ENCODE measurements around the gene CDC14A. TPM values are rescaled to one million over a fixed set of nuclear protein-coding genes. Genes with fewer than 3 reads are reported as not detected.

The CDC14A gene
- total RNA-seq, 4 donors from 2014 or later, result 8.6 to 20.1 (median 11.0) TPM

- Histone ChIP-seq H3K27ac (no peak overlapping the region), H3K9me3 (no peaks in the 10 kb centered on the region), H3K4me1 (no peaks in the 10 kb centered on the region), H3K4me3 (no peak overlapping the region), H3K36me3 (peaks cover 0 to 11% of the 10 kb centered on the region in 2 donors), H3K27me3 (no peaks in the 10 kb centered on the region)
- WGBS, 2 donors (ENCODE audit: low coverage in 1 of 2), result 70 to 88% methylated on average over 2 of the region's 2 CpGs
- TF ChIP-seq POLR2AphosphoS5 (IDR thresholded peaks at IDR 0.05) (no peak), EP300 (IDR thresholded peaks at IDR 0.05) (no peak), POLR2A (IDR thresholded peaks at IDR 0.05) (no peak), CTCF (IDR thresholded peaks at IDR 0.05) (no peak)
- no peak for ATAC-seq
These were observed 133.6 kb downstream of the CDC14A start for GRCh38 chr1:100485855-100486258.

- WGBS, 2 donors (ENCODE audit: low coverage in 1 of 2), result 86 to 91% methylated on average over 4 of the region's 4 CpGs
- no peak overlapping the region for H3K27ac ChIP-seq
- TF ChIP-seq POLR2A (IDR thresholded peaks at IDR 0.05) (no peak), POLR2AphosphoS5 (IDR thresholded peaks at IDR 0.05) (no peak), EP300 (IDR thresholded peaks at IDR 0.05) (no peak), CTCF (IDR thresholded peaks at IDR 0.05) (no peak)
- H3K4me1 ChIP-seq, result no peaks in the 10 kb centered on the region
- H3K27me3 ChIP-seq, result no peaks in the 10 kb centered on the region
- no peak for ATAC-seq
- H3K4me3 ChIP-seq, result no peak overlapping the region
- peaks cover 0 to 40% of the 10 kb centered on the region in 2 donors for H3K36me3 ChIP-seq
- no peaks in the 10 kb centered on the region for H3K9me3 ChIP-seq
These were observed 142.2 kb downstream of the CDC14A start for GRCh38 chr1:100494393-100495084.

GRCh38 chr1:100496896-100497295 lies 144.6 kb downstream of the CDC14A start:
- ATAC-seq, result no peak
- 86 to 100% methylated on average over 2 of the region's 2 CpGs for WGBS, 2 donors (ENCODE audit: low coverage in 1 of 2)
- TF ChIP-seq EP300 (IDR thresholded peaks at IDR 0.05) (no peak), POLR2AphosphoS5 (IDR thresholded peaks at IDR 0.05) (no peak), CTCF (IDR thresholded peaks at IDR 0.05) (no peak), POLR2A (IDR thresholded peaks at IDR 0.05) (no peak)
- Histone ChIP-seq H3K27me3 (no peaks in the 10 kb centered on the region), H3K36me3 (peaks cover 0 to 52% of the 10 kb centered on the region in 2 donors), H3K27ac (no peak overlapping the region), H3K4me1 (no peaks in the 10 kb centered on the region), H3K9me3 (no peaks in the 10 kb centered on the region), H3K4me3 (no peak overlapping the region)

GRCh38 chr1:100497796-100498195 lies 145.5 kb downstream of the CDC14A start:
- TF ChIP-seq CTCF (IDR thresholded peaks at IDR 0.05) (no peak), EP300 (IDR thresholded peaks at IDR 0.05) (no peak), POLR2A (IDR thresholded peaks at IDR 0.05) (no peak)
- Histone ChIP-seq H3K9me3 (no peaks in the 10 kb centered on the region), H3K27me3 (no peaks in the 10 kb centered on the region), H3K36me3 (peaks cover 0 to 58% of the 10 kb centered on the region in 2 donors), H3K4me1 (no peaks in the 10 kb centered on the region), H3K4me3 (no peak overlapping the region), H3K27ac (no peak overlapping the region)
- WGBS, 2 donors (ENCODE audit: low coverage in 1 of 2), result 83 to 96% methylated on average over 4 of the region's 4 CpGs
- no peak for ATAC-seq

- 88 to 93% methylated on average over 5 to 9 of the region's 11 CpGs for WGBS, 2 donors (ENCODE audit: low coverage in 1 of 2)
- Histone ChIP-seq H3K4me1 (no peaks in the 10 kb centered on the region), H3K27me3 (no peaks in the 10 kb centered on the region), H3K36me3 (peaks cover 0 to 64% of the 10 kb centered on the region in 2 donors), H3K9me3 (no peaks in the 10 kb centered on the region), H3K4me3 (no peak overlapping the region), H3K27ac (no peak overlapping the region)
- TF ChIP-seq POLR2AphosphoS5 (IDR thresholded peaks at IDR 0.05), result no peak
- no peak for TF ChIP-seq CTCF (IDR thresholded peaks at IDR 0.05)
- TF ChIP-seq POLR2A (IDR thresholded peaks at IDR 0.05), result no peak
- TF ChIP-seq EP300 (IDR thresholded peaks at IDR 0.05), result no peak
- ATAC-seq, result no peak
These were observed 147.0 kb downstream of the CDC14A start for GRCh38 chr1:100499194-100499811.
